GM19397 (cell line): ENCODE data around the gene AMPD3.

Experiments used
- ATAC-seq: cut with Tn5 transposase; IDR thresholded peaks from one replicate; pipeline ENCODE4 v1.9.1; 2021; ENCODE audit warnings: mild to moderate bottlenecking, moderate library complexity; ENCODE audit not compliant: unreplicated experiment

Gene AMPD3

GRCh38 chr11:10459029-10459970, 4.2 kb downstream of the AMPD3 start:
- peak; percentile 52 for ATAC-seq

DNA sequence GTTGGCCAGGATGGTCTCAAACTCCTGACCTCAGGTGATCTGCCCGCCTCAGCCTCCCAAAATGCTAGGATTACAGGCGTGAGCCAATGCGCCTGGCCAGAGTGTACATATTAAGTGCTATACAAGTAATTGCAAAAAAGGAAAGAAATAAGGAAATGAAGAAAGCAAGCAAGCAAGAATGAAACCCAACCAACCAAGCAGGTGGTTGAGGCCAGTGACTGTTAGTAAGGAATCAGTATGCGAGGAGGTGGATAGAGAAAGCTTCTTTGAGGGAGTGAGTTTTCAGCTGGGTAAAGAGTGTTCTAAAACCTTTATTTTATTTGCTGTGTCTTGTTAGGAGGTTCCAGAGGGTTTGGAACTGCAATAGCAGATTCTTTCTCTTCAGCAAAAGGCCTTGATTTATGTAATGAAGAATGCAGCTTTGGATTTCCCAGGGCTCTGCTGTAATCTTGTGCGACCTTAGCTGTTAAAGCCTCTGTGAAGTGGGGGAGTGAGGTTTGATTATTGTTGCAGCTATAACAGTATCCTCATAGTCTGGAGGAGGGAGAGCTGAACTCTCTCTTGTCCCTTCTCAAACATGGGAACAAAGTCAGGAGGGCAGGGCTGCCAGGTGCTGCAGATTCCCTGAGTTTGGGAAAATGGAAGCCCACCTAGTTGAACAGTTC, 5.7 kb downstream of the AMPD3 start:
- ATAC-seq: no peak

- ATAC-seq: no peak
Measured at GRCh38 chr11:10461276-10461790, 6.3 kb downstream of the AMPD3 start.

GRCh38 chr11:10462746-10463300, 7.8 kb downstream of the AMPD3 start:
- ATAC-seq: no peak

DNA sequence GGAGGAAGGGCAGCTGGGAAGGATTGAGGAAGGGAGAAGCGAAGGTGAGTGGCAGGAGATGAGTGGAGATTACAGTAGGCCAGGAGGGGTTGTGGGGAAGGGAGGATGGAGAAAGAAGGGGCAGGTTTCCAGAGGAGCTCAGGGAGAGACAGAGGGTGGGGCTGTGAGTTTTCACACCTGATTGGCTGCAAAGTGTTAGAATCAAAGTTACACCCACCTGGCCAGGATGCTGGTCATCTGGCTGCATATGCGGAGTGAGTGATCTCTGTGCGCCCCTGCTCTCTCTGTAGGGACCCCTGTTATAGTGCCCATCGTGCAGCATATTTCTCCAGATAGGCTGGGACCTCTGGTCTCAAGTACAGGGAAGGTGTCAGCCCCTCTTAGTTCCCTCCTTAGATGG, 18.3 kb downstream of the AMPD3 start:
- ATAC-seq: no peak

DNA sequence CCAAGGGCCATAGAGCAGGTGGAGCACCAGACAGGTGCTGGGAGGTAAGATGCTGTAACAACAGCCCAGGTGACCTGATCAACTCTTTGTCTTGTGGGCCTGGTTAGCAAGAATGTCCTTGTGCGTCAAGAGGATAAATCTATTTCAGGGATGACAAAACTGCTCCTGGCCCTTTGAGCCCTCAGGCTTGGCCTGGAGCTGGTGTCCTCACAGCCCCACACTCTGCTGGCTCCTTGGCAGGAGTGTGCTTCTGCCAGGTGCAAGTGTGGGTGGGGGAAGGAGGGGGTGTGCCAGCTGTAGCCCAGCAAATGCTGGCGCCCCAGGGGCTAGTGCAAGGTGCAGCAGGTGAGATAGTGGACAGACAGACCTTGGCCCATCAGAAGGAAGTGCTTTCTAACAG, 19.5 kb downstream of the AMPD3 start:
- no peak for ATAC-seq

DNA sequence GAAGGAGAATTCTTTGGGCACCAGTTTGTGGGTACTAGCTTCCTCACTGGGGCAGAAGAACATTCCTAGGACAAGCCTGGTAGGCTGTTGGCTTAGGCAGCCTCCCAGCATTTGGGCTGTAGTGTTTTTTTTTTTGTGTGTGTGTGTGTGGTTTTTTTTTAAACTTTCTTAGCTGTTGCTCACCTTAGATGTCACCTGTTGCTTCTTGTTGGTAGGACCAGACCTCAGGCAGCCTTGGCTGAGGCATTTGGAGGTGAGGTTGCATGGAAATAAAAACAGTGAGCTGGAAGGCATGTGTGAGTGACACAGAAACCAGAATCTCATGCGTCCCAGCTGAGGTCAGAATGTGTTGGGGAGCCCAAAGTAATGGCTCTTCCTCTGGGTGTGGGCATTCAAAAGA, 21.3 kb downstream of the AMPD3 start:
- no peak for ATAC-seq

DNA sequence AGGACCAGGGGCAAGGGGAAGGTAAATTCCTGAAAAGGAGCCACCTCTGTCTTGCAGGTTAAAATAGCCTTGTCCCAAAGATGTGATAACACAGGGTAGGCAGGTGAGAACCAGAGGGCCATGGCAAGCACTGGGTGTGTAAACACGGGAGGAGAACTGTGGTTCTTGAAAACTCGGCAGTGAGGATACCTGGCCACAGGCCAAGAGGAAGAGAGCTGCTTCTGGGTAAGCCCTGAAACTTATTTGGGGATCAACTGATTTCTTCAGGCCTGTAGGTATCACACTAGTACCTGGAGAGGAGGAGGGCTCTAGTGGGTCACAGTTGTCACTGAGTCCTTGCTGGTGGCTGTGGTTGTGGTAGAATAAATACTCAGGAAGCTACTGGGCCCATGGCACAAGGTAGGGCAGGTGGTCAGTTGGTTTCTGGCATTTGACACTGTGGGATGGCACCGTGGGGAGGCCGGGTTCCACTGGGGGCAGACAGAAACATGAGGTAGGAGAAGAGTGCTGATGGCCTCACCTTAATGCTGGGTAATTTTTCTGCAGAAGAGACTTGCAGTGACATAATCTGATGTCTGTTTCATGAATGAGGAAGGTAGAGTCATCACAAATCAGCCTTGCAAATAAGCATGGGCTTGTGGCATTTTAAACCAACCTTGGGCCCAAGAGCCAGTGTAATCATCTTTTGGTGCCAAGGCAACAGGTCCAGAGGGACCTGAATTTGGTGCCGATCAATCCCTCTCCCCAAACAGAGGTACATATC, 22.0 kb downstream of the AMPD3 start:
- no peak for ATAC-seq

DNA sequence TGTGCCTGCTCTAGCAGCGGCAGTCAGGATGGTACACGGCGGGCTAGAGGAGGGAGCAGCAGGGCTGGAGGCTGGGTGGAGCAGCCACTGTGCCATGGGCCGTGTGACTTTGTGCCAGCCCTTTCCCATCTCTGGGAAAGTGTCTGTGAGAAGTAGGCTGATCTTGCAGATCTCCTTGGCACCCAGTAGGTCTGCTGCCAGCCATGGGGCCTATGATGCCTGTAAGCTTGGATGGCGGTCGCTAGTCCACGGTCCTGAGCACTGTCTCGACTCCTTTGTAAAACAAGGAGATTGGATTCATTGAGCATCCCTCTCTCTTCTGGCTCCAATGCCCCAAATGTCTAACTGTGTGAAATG, 22.6 kb downstream of the AMPD3 start:
- no peak for ATAC-seq

- no peak for ATAC-seq
Measured at GRCh38 chr11:10478066-10478465, 23.0 kb downstream of the AMPD3 start.

DNA sequence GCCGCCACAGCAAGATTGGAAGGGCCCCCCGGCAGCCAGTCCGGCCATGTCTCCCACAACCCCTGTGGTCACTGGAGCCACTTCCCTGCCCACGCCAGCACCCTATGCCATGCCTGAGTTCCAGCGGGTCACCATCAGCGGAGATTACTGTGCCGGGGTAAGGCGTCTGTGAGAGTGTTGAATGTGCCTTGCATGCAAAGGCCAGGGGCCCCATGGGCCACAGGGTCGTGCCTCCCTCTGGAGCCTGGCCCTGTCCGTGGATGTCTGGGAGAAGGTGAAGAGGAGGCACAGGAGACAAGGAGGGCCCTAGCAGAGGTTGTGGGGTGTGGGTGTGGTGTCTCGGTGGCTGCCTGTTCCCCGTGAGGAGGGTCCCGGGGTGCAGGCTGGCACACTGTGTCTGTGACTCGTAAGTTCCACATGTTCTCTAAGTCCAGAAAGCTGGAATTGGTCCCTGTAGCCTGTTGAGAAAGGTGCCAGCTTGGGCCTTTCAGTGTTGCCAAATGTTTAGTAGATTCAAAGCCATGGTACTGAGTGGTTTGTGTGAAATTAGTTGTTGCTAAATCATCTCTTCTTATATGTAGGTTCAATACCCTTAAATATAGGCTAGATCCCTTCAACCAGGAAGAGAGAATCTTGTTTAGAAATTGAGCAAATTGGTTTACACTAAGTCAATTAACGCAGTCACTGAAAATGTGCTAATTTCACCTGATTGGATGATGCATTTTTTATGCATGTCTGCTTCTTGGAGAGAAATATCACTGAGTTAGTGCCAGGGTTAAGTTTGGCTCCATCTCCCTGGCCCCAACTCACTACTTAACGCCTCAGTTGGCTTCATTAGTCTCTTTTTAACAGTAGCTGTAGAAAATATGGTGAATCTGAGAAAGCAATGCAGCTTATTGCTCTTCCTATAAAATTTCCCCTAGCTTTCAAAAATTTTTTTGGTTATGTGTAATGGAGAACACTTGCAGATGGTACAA, 23.8 kb downstream of the AMPD3 start:
- ATAC-seq: no peak

DNA sequence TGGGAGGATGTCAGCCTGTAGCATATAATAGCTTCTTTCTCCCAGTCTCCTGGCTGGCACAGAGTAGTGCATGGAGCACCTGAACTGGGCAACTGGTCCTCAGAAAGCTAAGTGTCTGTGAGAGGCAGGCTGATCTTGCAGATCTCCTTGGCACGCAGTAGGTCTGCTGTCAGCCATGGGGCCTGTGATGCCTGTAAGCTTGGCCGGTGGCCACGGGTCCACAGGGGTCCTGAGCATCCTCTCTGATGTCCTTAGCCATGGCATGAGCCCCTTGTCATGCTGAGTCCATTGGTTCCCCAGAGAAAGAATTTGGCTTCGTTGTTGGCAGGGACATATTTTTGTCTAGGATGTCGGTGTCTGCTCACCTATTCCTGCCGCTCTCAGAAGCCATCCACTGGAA, 25.0 kb downstream of the AMPD3 start:
- no peak for ATAC-seq

DNA sequence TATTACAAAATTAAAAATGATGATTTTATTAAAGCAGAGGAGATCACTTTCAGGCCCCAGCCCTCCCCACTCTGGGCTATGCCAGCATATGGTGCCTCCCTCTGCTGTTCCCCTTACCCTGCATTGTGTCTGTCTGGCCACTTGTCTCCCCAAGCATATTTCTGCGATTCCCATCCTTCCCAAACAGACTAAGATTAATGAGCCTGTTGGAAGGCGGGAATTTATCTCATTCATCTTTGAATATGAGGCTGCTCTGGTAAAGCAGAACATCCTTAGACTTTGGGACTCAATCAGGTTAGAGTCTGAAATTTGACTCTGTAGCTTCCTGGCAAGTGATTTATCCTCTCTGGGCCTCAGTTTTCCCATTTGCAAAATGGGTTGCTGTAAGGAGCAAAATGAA, 25.7 kb downstream of the AMPD3 start:
- no peak for ATAC-seq

- ATAC-seq: no peak
Measured at GRCh38 chr11:10481560-10482349, 26.7 kb downstream of the AMPD3 start.

DNA sequence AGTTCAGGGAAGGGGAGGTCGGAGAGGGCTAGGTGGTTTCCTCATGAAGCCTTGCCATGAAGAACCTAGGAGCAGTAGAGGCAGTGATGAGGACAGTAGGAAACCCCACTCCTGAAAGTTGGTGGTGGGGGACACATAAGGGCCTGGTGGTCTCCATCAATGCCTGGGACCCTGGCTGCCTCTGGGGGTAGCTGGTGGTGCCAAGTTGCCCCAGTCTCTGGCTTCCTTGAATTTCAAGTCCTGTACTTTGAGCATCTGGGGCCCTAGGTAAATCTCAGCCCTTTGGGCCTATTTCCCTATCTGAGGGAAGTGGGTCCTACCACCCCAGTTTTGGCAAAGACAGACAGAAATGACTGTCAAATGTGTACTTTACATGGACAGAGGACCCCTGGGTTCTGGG, 28.1 kb downstream of the AMPD3 start:
- ATAC-seq: no peak

GRCh38 chr11:10483584-10483983, 28.5 kb downstream of the AMPD3 start:
- ATAC-seq: no peak

GRCh38 chr11:10484461-10485180, 29.6 kb downstream of the AMPD3 start:
- ATAC-seq: no peak

DNA sequence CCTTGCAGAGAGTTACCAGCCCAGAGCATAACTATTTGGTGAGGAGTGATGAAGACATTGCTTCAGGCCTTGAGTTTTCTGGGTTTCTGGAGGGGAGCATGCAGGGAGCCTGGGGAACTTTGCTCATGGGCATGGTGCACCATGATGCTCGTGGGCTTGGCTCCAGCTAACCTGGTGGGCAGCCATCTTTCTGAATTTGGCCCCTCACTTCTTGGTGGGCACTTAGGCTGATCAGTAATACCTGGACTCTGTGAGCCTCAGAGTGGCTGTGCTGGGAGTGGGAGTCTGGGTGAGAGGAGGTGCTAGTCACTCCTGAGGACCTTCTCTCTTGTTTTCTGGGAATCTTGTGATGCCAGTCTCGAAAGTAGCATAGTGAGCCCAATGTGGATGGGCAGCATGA, 30.6 kb downstream of the AMPD3 start:
- ATAC-seq: no peak
